Transverse colon (tissue), 4 donors: ENCODE data around the gene SLC30A1. TPM values are rescaled to one million over a fixed set of nuclear protein-coding genes. Genes with fewer than 3 reads are reported as not detected.
A peak's percentile ranks its signal among the peaks of the same experiment; 100 is the strongest.
"Not testable (repeated sequence)": the region's sequence is repeated elsewhere in the genome, so short reads cannot be mapped to it uniquely, and the experiment has no call there.

Experiments
- DNase-seq: peaks from one replicate; pipeline ENCODE4 v3.0.0-alpha.2; 2019
- H3K27ac ChIP-seq, 4 donors: fragments of 200-600 bp; sonication (generic); 2 replicates each; pipeline ENCODE4 v1.5.1; 2016 to 2018; ENCODE audit warnings: inconsistent platforms in 4 of 4
- H3K27me3 ChIP-seq: fragments of 200-600 bp; sonication (generic); 2 replicates; pipeline ENCODE4 v1.5.1; 2017; ENCODE audit warnings: inconsistent platforms
- H3K36me3 ChIP-seq, 4 donors: fragments of 200-600 bp; sonication (generic); 2 replicates each; pipeline ENCODE4 v1.5.1; 2017 to 2019; ENCODE audit warnings: inconsistent platforms in 4 of 4
- H3K4me1 ChIP-seq, 4 donors: fragments of 200-600 bp; sonication (generic); 2 replicates each; pipeline ENCODE4 v1.5.1; 2017 to 2020; ENCODE audit warnings: inconsistent platforms in 4 of 4
- H3K4me3 ChIP-seq, 4 donors: fragments of 200-600 bp; sonication (generic); 1 replicate in 1 of 4; 2 replicates in 3 of 4; pipeline versions ENCODE4 v1.5.1 to v1.6.1; 2017 to 2019; ENCODE audit warnings: inconsistent platforms in 4 of 4
- H3K9me3 ChIP-seq, 2 donors: fragments of 200-600 bp; sonication (generic); 2 replicates each; pipeline ENCODE4 v1.5.1; 2017 to 2019; ENCODE audit warnings: inconsistent platforms in 2 of 2
- EP300 ChIP-seq: sonication (generic); formaldehyde crosslinking; IDR thresholded peaks from one replicate; pipeline ENCODE4 v1.6.1; 2017; ENCODE audit warnings: antibody characterized with exemption, low read depth
- POLR2A ChIP-seq: fragments of 450-650 bp; IDR thresholded peaks from one replicate; pipeline ENCODE4 v1.6.1; 2016; ENCODE audit warnings: antibody characterized with exemption, mild to moderate bottlenecking, moderate library complexity
- POLR2AphosphoS5 ChIP-seq, 3 donors: sonication (generic); formaldehyde crosslinking; IDR thresholded peaks; one replicate each; pipeline ENCODE4 v1.6.1; 2016; ENCODE audit warnings: antibody characterized with exemption in 3 of 3
- WGBS, 2 donors: methylation state at CpG; one replicate each; pipeline ENCODE4 v1.1.5; 2018; ENCODE audit warnings: low coverage in 1 of 2; 5-methylcytosine and 5-hydroxymethylcytosine counted together
- in situ Hi-C, 4 donors: fragments of 200-750 bp; cut with MboI; loops; one replicate each; pipeline versions ENCODE4 v1.15.0 to v1.15.1; 2017; ENCODE audit warnings: low sequenced_read_pairs in 3 of 4, low pct_ligation_motif_present in 1 of 4, low pct_unique_long_range_greater_than_20kb in 1 of 4
- intact Hi-C: fragments of 100-400 bp; cut with DNase I; formaldehyde crosslinking; loops from one replicate; pipeline ENCODE4 v1.15.1; 2023; ENCODE audit warnings: low total_unique reads
- total RNA-seq, 4 donors: library from RNA; depleted of rRNA; stranded (reverse); fragments of >200 nt; gene quantifications; one replicate each; pipeline ENCODE4 v1.1.0, GENCODE V29; 2016
- TF ChIP-seq, protein P1 (sequence below), 5 experiments: fragments of 200-600 bp in 3 of 5; fragments of 450-650 bp in 2 of 5; sonication (generic) in 3 of 5; IDR thresholded peaks; 1 replicate in 2 of 5; 2 replicates in 3 of 5; pipeline ENCODE4 v1.5.1; 2016 to 2017; ENCODE audit warnings: antibody characterized with exemption in 5 of 5, inconsistent platforms in 3 of 5, mild to moderate bottlenecking in 2 of 5, moderate library complexity in 1 of 5

Gene SLC30A1
- total RNA-seq, 4 donors from 2014 or later, result 14.5 to 42.3 (median 26.0) TPM

DNA sequence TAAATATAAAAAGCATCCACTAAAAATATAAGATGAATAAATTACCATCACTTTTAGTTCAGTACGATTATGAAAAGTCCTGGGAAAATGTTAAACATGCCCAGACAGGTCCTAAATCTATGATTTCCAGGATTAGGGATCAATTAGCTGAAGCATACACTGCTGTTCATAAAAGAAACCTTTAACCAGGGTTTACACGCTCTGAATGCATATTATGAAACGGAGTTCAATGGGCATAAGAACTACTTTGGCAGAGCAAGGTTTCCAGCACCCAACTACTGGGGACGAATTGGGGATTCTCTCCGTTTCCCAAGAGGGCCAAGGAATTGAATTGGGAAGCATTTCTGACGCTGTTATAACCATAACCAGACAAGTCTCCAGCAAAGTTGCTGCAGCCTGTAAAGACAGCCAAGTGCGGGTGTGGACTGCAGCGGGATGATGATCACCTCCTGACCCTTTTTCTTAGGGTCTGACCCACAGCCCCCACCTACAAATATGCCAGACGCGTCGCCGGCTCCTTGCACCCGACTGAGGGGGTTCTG, 1.6 kb downstream of the SLC30A1 start:
- DNase-seq, result no peak
- Histone ChIP-seq H3K27ac (peak overlapping the region; percentile 94 to 99 (median 98)), H3K36me3 (peaks cover 0 to 11% (median 0%) of the 10 kb centered on the region in 4 donors), H3K27me3 (no peaks in the 10 kb centered on the region), H3K4me3 (peak overlapping the region; percentile 53 to 93 (median 88)), H3K4me1 (peaks cover 22 to 66% (median 28%) of the 10 kb centered on the region in 4 donors), H3K9me3 (no peaks in the 10 kb centered on the region)
- intact Hi-C loops (loop anchor here (2.0 kb wide), 1 partner anchor 77 kb away; no protein-coding TSS in a partner anchor), in situ Hi-C loops (loop anchor here in 2 of 4 donors (10.0 kb wide), 1 partner anchor 77 kb away; no protein-coding TSS in a partner anchor)
- WGBS, 2 donors, result 1 to 3% methylated on average over 4 to 5 of the region's 13 CpGs
- TF ChIP-seq EP300, result no peak
- TF ChIP-seq, protein P1, sequence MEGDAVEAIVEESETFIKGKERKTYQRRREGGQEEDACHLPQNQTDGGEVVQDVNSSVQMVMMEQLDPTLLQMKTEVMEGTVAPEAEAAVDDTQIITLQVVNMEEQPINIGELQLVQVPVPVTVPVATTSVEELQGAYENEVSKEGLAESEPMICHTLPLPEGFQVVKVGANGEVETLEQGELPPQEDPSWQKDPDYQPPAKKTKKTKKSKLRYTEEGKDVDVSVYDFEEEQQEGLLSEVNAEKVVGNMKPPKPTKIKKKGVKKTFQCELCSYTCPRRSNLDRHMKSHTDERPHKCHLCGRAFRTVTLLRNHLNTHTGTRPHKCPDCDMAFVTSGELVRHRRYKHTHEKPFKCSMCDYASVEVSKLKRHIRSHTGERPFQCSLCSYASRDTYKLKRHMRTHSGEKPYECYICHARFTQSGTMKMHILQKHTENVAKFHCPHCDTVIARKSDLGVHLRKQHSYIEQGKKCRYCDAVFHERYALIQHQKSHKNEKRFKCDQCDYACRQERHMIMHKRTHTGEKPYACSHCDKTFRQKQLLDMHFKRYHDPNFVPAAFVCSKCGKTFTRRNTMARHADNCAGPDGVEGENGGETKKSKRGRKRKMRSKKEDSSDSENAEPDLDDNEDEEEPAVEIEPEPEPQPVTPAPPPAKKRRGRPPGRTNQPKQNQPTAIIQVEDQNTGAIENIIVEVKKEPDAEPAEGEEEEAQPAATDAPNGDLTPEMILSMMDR (IDR thresholded peaks at IDR 0.05), result no peak
- no peak for TF ChIP-seq POLR2A
- no peak for TF ChIP-seq POLR2AphosphoS5 (IDR thresholded peaks at IDR 0.05)

DNA sequence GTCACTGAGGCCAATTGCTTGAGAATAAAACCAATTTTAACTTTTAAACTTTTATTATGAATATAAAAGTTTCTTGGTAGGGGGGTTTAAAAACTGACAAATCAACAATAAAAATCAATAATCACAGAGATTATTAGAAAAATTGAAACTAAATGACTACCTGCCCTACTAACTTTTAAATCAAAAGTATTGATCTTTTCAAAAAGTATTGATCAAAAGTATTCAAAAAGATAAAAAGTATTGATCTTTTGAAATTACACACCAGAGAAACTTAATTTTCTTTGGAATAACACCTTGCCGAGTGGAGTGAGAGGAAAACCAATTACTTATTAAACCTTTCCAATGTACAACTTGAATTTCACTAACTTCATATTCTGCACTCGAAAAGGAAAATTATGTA, 2.2 kb downstream of the SLC30A1 start:
- DNase-seq, result no peak
- Histone ChIP-seq H3K9me3 (no peaks in the 10 kb centered on the region), H3K4me3 (peak overlapping the region in 3 of 4 donors; percentile 86 to 93 (median 90)), H3K36me3 (peaks cover 0 to 11% (median 0%) of the 10 kb centered on the region in 4 donors), H3K27ac (peak overlapping the region in 2 of 4 donors; percentile 98 to 99), H3K4me1 (peaks cover 16 to 59% (median 25%) of the 10 kb centered on the region in 4 donors), H3K27me3 (no peaks in the 10 kb centered on the region)
- intact Hi-C loops, result loop anchor here (2.0 kb wide), 1 partner anchor 78 kb away; no protein-coding TSS in a partner anchor
- no peak for TF ChIP-seq POLR2AphosphoS5 (IDR thresholded peaks at IDR 0.05)
- TF ChIP-seq, protein P1 (IDR thresholded peaks at IDR 0.05), result no peak
- no peak for TF ChIP-seq POLR2A
- TF ChIP-seq EP300, result no peak
- 42 to 46% methylated on average over 2 of the region's 2 CpGs for WGBS, 2 donors
- in situ Hi-C loops, result loop anchor here in 2 of 4 donors (10.0 kb wide), 1 partner anchor 78 kb away; no protein-coding TSS in a partner anchor

DNA sequence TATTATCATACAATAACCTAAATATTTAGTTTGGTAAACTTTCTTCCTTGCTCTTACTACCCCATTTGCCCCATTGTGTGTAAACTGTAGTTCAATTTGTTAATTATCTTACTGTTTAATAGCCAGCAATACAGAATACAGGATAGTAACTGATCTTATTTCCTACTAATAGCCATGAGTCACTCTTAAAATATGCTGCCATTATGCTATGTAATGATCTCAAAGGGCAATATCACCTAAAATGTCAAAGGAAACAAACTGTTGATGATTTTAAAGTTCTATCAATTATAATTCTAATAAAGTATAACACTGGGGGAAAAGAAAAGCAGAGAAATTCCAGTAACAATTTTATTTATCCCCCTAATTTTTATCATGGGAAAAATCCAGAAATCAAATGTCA, 4.3 kb downstream of the SLC30A1 start:
- H3K36me3 ChIP-seq, result peaks cover 0 to 11% (median 0%) of the 10 kb centered on the region in 4 donors
- H3K27me3 ChIP-seq, result no peaks in the 10 kb centered on the region
- TF ChIP-seq POLR2A (no peak), POLR2AphosphoS5 (IDR thresholded peaks at IDR 0.05) (no peak), EP300 (no peak)
- TF ChIP-seq, protein P1 (IDR thresholded peaks at IDR 0.05), result no peak
- no peak overlapping the region for H3K27ac ChIP-seq
- in situ Hi-C loops, result loop anchor here in 2 of 4 donors (10.0 kb wide), 1 partner anchor 80 kb away; no protein-coding TSS in a partner anchor
- peaks cover 15 to 39% (median 21%) of the 10 kb centered on the region in 4 donors for H3K4me1 ChIP-seq
- no peaks in the 10 kb centered on the region for H3K9me3 ChIP-seq
- intact Hi-C loops, result no loop called here
- no peak overlapping the region for H3K4me3 ChIP-seq
- DNase-seq, result no peak

DNA sequence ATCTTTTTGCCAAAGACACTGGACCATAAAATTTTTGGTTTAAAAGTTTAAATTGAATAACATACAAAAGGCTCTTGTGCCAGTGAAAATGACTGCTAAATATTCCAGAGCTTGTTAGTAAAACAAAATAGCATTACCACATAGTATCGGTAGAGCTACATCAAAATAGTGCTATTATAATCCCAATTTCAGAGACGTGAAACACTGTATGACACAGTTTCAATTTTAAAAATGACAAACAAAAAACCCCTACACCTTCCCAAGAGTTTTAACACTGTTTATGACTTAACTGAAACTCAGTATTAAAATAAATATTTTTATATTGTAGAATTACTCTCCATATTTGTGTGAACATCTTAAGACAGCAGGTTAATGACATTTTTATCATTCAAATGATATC, 7.0 kb downstream of the SLC30A1 start:
- Histone ChIP-seq H3K36me3 (peaks cover 0 to 11% (median 0%) of the 10 kb centered on the region in 4 donors), H3K4me1 (peaks cover 15 to 36% (median 21%) of the 10 kb centered on the region in 4 donors), H3K27me3 (no peaks in the 10 kb centered on the region), H3K27ac (no peak overlapping the region), H3K4me3 (no peak overlapping the region), H3K9me3 (no peaks in the 10 kb centered on the region)
- in situ Hi-C loops (loop anchor here in 2 of 4 donors (10.0 kb wide), 1 partner anchor 83 kb away; no protein-coding TSS in a partner anchor), intact Hi-C loops (no loop called here)
- WGBS, 2 donors, result 70% methylated on average over 2 of the region's 2 CpGs
- TF ChIP-seq, protein P1 (IDR thresholded peaks at IDR 0.05), result no peak
- TF ChIP-seq POLR2A, result no peak
- DNase-seq, result no peak

DNA sequence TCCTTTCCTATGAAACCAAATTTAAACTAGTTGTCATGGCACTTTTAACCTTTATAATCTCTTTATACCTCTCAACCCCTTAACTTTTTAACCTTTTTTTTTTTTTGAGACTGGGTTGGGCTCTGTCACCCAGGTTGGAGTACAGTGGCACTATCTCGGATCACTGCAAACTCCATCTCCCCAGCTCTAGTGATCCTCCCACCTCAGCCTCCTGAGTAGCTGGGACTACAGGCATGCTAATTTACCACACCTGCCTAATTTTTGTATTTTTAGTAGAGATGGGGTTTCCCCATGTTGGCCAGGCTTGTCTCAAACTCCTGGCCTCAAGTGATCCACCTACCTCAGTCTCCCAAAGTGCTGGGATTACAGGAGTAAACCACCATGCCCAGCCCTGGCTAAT, 8.6 kb downstream of the SLC30A1 start:
- peaks cover 3 to 19% (median 7%) of the 10 kb centered on the region in 4 donors for H3K4me1 ChIP-seq
- H3K9me3 ChIP-seq, H3K4me3 ChIP-seq, DNase-seq, H3K27me3 ChIP-seq, H3K36me3 ChIP-seq, intact Hi-C loops, H3K27ac ChIP-seq: not testable (repeated sequence)
- in situ Hi-C loops, result loop anchor here in 2 of 4 donors (10.0 kb wide), 1 partner anchor 84 kb away; no protein-coding TSS in a partner anchor
- WGBS, 2 donors, result 62% methylated on average over 1 of the region's 1 CpG; no CpG with 5 or more reads in 1 of the 2 donors
